HepG2 (cell line): ENCODE results near the gene ANKRD1. TPM values are rescaled to one million over a fixed set of nuclear protein-coding genes. Genes with fewer than 3 reads are reported as not detected.

Source experiments
- ATAC-seq: fragments of 200-7000 bp; cut with Tn5 transposase; 3 replicates; pipeline ENCODE4 v1.9.1; 2020; ENCODE audit warnings: mild to moderate bottlenecking, moderate library complexity
- BruUV-seq: library from RNA; stranded (reverse); fragments of 400-500 nt; replicated peaks from 2 replicates; lab custom pipeline; 2021; lab: Mats Ljungman, UMichigan
- CTCF ChIA-PET: fragments of 300-600 bp; formaldehyde crosslinking; extraction: SDS; loops from one replicate; lab custom pipeline; 2021; ENCODE audit warnings: low total read pairs, inconsistent platforms, low intra/inter-chr PET ratio; lab: Yijun Ruan, JAX
- POLR2A ChIA-PET: fragments of 350-600 bp; sonication (Branson Sonifier 250); formaldehyde crosslinking; loops from one replicate; lab custom pipeline; 2020; ENCODE audit warnings: antibody characterized with exemption, inconsistent platforms; lab: Yijun Ruan, JAX
- DNase-seq: peaks from one replicate; pipeline ENCODE4 v3.0.0-alpha.2; 2015; ENCODE audit warnings: low spot score
- FAIRE-seq: peaks from 3 replicates; lab custom pipeline; 2011; peaks lifted over from hg19 to GRCh38; lab: Jason Lieb, UNC
- H2AFZ ChIP-seq: one replicate; pipeline ENCODE4 v1.6.1; 2011; ENCODE audit warnings: low read length, inconsistent platforms
- H3K27ac ChIP-seq: fragments of 300-600 bp; 3 replicates; pipeline ENCODE4 v1.8.0; 2011; ENCODE audit warnings: mixed run types, mild to moderate bottlenecking, mixed read lengths, low read length, inconsistent platforms; ENCODE audit not compliant: insufficient read depth; ENCODE audit errors: extremely low read length
- H3K27me3 ChIP-seq, 2 experiments: fragments of 200-600 bp in 1 of 2; 2 replicates in 1 of 2; 3 replicates in 1 of 2; pipeline versions ENCODE4 v1.6.0 to v1.8.0; 2011; ENCODE audit warnings: low read length in 2 of 2, mild to moderate bottlenecking in 2 of 2, moderate library complexity in 2 of 2, inconsistent platforms in 1 of 2; ENCODE audit not compliant: insufficient read depth in 2 of 2, control insufficient read depth in 1 of 2
- H3K36me3 ChIP-seq, 2 experiments: fragments of 200-600 bp in 1 of 2; replicated peaks in 1 of 2; 2 replicates in 1 of 2; 3 replicates in 1 of 2; pipeline versions ENCODE4 v1.5.1 to v1.8.0; 2011; ENCODE audit warnings: low read length in 2 of 2, inconsistent platforms in 1 of 2; ENCODE audit not compliant: insufficient read depth in 2 of 2, control insufficient read depth in 1 of 2
- H3K4me1 ChIP-seq: 2 replicates; pipeline ENCODE4 v1.5.1; 2012; ENCODE audit warnings: low read length, inconsistent platforms; ENCODE audit not compliant: insufficient read depth
- H3K4me2 ChIP-seq: 2 replicates; pipeline ENCODE4 v1.6.0; 2011; ENCODE audit warnings: low read depth, low read length, inconsistent platforms
- H3K4me3 ChIP-seq, 3 experiments: fragments of 200-600 bp in 1 of 3; sonication (generic), shearing (Covaris generic) in 1 of 3; replicated peaks in 1 of 3; 2 replicates each; pipeline ENCODE4 v1.5.1; 2011 to 2016; ENCODE audit warnings: low read length in 3 of 3, inconsistent platforms in 2 of 3, low read depth in 2 of 3, mild to moderate bottlenecking in 2 of 3, control low read depth in 1 of 3, mixed read lengths in 1 of 3; ENCODE audit not compliant: insufficient read depth in 1 of 3
- H3K79me2 ChIP-seq: one replicate; pipeline ENCODE4 v1.6.1; 2011; ENCODE audit warnings: low read length, inconsistent platforms; ENCODE audit not compliant: insufficient read depth
- H3K9ac ChIP-seq: 2 replicates; pipeline ENCODE4 v1.6.0; 2011; ENCODE audit warnings: mild to moderate bottlenecking, low read depth, low read length, inconsistent platforms; ENCODE audit not compliant: insufficient read depth
- H3K9me3 ChIP-seq: 2 replicates; pipeline ENCODE4 v1.5.1; 2012; ENCODE audit warnings: mild to moderate bottlenecking, low read length
- H4K20me1 ChIP-seq: 2 replicates; pipeline ENCODE4 v1.6.0; 2011; ENCODE audit warnings: inconsistent platforms, mild to moderate bottlenecking, low read length, moderate library complexity; ENCODE audit not compliant: insufficient read depth
- BHLHE40 ChIP-seq: IDR thresholded peaks from 2 replicates; pipeline ENCODE4 v1.6.1; 2011; ENCODE audit warnings: low read length, improper control_type of control experiment
- BRD4 ChIP-seq: sonication (generic); formaldehyde crosslinking; IDR thresholded peaks from 2 replicates; pipeline ENCODE4 v1.4.0; 2020; ENCODE audit warnings: missing genetic modification reagents
- CEBPG ChIP-seq: IDR thresholded peaks from 2 replicates; pipeline ENCODE4 v1.6.1; 2016
- ERF ChIP-seq: IDR thresholded peaks from 2 replicates; pipeline ENCODE4 v1.6.1; 2018; ENCODE audit warnings: missing biosample characterization, missing genetic modification reagents
- ETV5 ChIP-seq: IDR thresholded peaks from 2 replicates; pipeline ENCODE4 v1.6.1; 2018; ENCODE audit warnings: missing biosample characterization, missing genetic modification reagents, inconsistent platforms, borderline replicate concordance
- FIP1L1 ChIP-seq: fragments of 200-400 bp; formaldehyde crosslinking; IDR thresholded peaks from 2 replicates; pipeline ENCODE4 v1.6.1; 2018; ENCODE audit warnings: low read depth, mild to moderate bottlenecking, low read length, moderate library complexity, borderline replicate concordance; ENCODE audit not compliant: insufficient read depth
- HMG20A ChIP-seq: IDR thresholded peaks from 2 replicates; pipeline ENCODE4 v1.6.1; 2016; ENCODE audit warnings: borderline replicate concordance
- HOXA5 ChIP-seq: sonication (generic); formaldehyde crosslinking; IDR thresholded peaks from 2 replicates; pipeline ENCODE4 v1.4.0; 2020; ENCODE audit warnings: missing genetic modification reagents
- MBD4 ChIP-seq: IDR thresholded peaks from 2 replicates; pipeline ENCODE4 v1.6.1; 2012; ENCODE audit warnings: low read length, inconsistent platforms, borderline replicate concordance
- NKX3-1 ChIP-seq: sonication (generic); formaldehyde crosslinking; IDR thresholded peaks from 2 replicates; pipeline ENCODE4 v1.5.0; 2020; ENCODE audit warnings: missing genetic modification reagents
- PBX3 ChIP-seq: sonication (generic); formaldehyde crosslinking; IDR thresholded peaks from 2 replicates; pipeline ENCODE4 v1.8.1; 2023; ENCODE audit warnings: missing genetic modification reagents, inconsistent platforms, borderline replicate concordance
- RAD21 ChIP-seq: fragments of 450-650 bp; formaldehyde crosslinking; IDR thresholded peaks from 2 replicates; pipeline ENCODE4 v1.5.0; 2020; ENCODE audit warnings: mild to moderate bottlenecking
- SOX5 ChIP-seq: IDR thresholded peaks from 2 replicates; pipeline ENCODE4 v1.6.1; 2016; ENCODE audit warnings: borderline replicate concordance
- TGIF2 ChIP-seq: IDR thresholded peaks from 2 replicates; pipeline ENCODE4 v1.6.1; 2016; ENCODE audit warnings: control low read depth, missing compliant biosample characterization
- XRCC5 ChIP-seq: fragments of 200-400 bp; formaldehyde crosslinking; optimal IDR thresholded peaks from 2 replicates; pipeline ENCODE3; 2017; ENCODE audit warnings: mild to moderate bottlenecking, low read length
- YEATS2 ChIP-seq: sonication (generic); formaldehyde crosslinking; IDR thresholded peaks from 2 replicates; pipeline ENCODE4 v1.4.0; 2020; ENCODE audit warnings: missing genetic modification reagents, borderline replicate concordance
- ZNF230 ChIP-seq: sonication (generic); formaldehyde crosslinking; IDR thresholded peaks from 2 replicates; pipeline ENCODE4 v1.4.0; 2020; ENCODE audit warnings: mild to moderate bottlenecking, missing genetic modification reagents
- ZNF441 ChIP-seq: sonication (generic); formaldehyde crosslinking; IDR thresholded peaks from 2 replicates; pipeline ENCODE4 v1.7.0; 2021; ENCODE audit warnings: missing genetic modification reagents, borderline replicate concordance
- ZSCAN21 ChIP-seq: sonication (generic); formaldehyde crosslinking; IDR thresholded peaks from 2 replicates; pipeline ENCODE4 v1.8.0; 2022; ENCODE audit warnings: mild to moderate bottlenecking, missing genetic modification reagents, moderate library complexity, borderline replicate concordance
- ZSCAN25 ChIP-seq: sonication (generic); formaldehyde crosslinking; IDR thresholded peaks from 2 replicates; pipeline ENCODE4 v1.8.0; 2022; ENCODE audit warnings: mild to moderate bottlenecking, missing genetic modification reagents
- WGBS: methylation state at CpG from one replicate; pipeline ENCODE4 v1.1.6; 2017; ENCODE audit warnings: low lambda C conversion rate; 5-methylcytosine and 5-hydroxymethylcytosine counted together
- in situ Hi-C: cut with HindIII; loops from 2 replicates; pipeline ENCODE4 v1.10.0; 2017; ENCODE audit warnings: low pct_unique_long_range_greater_than_20kb; ENCODE audit not compliant: extremely low pct_ligation_motif_present
- intact Hi-C: fragments of 100-400 bp; cut with micrococcal nuclease; formaldehyde crosslinking; loops from one replicate; pipeline ENCODE4 v1.10.0; 2022; ENCODE audit not compliant: unreplicated experiment
- polyA plus RNA-seq, 8 experiments: library from polyadenylated mRNA; depleted of rRNA in 3 of 8; stranded (reverse) in 7 of 8; unstranded in 1 of 8; fragments of >200 nt; fragmentation: Illumina TruSeq in 4 of 8; extraction: Trizol in 4 of 8; gene quantifications; 2 replicates each; pipeline versions ENCODE4 v1.2.1 to v1.2.3, GENCODE V29; 2011 to 2016; ENCODE audit warnings: low read depth in 4 of 8, missing spikeins in 1 of 8, mixed read lengths in 1 of 8; ENCODE audit not compliant: insufficient read depth in 1 of 8
- total RNA-seq, 5 experiments: library from RNA; depleted of rRNA; stranded (reverse); fragments of >200 nt; fragmentation: Illumina TruSeq; extraction: Trizol; gene quantifications; 2 replicates each; pipeline ENCODE4 v1.2.3, GENCODE V29; 2016; ENCODE audit warnings: low read depth in 1 of 5
- TF ChIP-seq, protein P1 (sequence below): sonication (generic); formaldehyde crosslinking; IDR thresholded peaks from 2 replicates; pipeline ENCODE4 v1.5.1; 2020; ENCODE audit warnings: mild to moderate bottlenecking, missing genetic modification reagents, moderate library complexity

The ANKRD1 gene
- total and polyA plus RNA-seq, 2 of the 13 experiments (the other 11 are each of a cell fraction or from before 2014, with no cell fraction given) = 19.4 to 41.8 TPM

DNA sequence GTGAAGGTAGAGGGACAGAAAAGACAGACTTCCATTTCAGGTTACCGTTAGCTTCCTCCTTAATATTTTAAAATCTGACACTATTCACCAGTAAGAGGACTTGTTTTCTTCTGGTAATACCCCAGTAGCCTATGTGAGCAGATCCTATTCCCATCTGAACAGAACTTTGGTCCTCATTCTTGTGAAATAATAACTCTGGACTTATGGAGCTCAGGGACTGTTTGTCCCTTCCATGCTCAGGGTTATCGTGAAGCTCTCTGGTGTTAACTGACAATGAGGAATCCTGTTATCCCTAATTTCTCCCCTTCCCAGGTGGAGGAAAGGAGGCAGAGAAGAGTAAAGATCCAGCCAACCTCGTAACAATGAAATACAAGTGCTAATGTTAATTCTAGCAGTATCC, 47.0 kb upstream of the ANKRD1 start:
- ATAC-seq (peak; percentile 90), DNase-seq (peak; percentile 58), FAIRE-seq (peak; percentile 61)
- CTCF ChIA-PET = no interaction called here
- POLR2A ChIA-PET = interaction anchor here (1.3 kb wide), 1 partner anchor 37 kb away, joined by 3 read pairs; no protein-coding TSS in a partner anchor
- no peaks in the 10 kb centered on the region for H4K20me1 ChIP-seq
- H3K79me2 ChIP-seq = no peaks in the 10 kb centered on the region
- in situ Hi-C loops (no loop called here), intact Hi-C loops (loop anchor here (2.0 kb wide), 1 partner anchor 47 kb away; the partner anchor contains the start of gene ANKRD1)
- no peaks in the 10 kb centered on the region for H3K27me3 ChIP-seq
- BruUV-seq = no TSS peak
- H3K4me2 ChIP-seq = 0 out of 2 replicates have a peak overlapping the region, but pooled peaks have one; percentile 26
- H3K4me3 ChIP-seq = no peak overlapping the region
- 26% methylated on average over 3 of the region's 3 CpGs for WGBS
- peaks cover 40% of the 10 kb centered on the region for H3K4me1 ChIP-seq
- H3K9me3 ChIP-seq = no peaks in the 10 kb centered on the region
- no peak overlapping the region for H2AFZ ChIP-seq
- no peak overlapping the region for H3K27ac ChIP-seq
- no peak overlapping the region for H3K9ac ChIP-seq
- no peaks in the 10 kb centered on the region for H3K36me3 ChIP-seq
- TF ChIP-seq HMG20A (no peak), RAD21 (CRISPR knock-in tag) (no peak), FIP1L1 (no peak), TGIF2 (no peak), BHLHE40 (no peak), BRD4 (CRISPR knock-in tag) (no peak), ZSCAN25 (CRISPR knock-in tag) (no peak), ERF (no peak), PBX3 (CRISPR knock-in tag) (no peak), ZSCAN21 (no peak), ETV5 (CRISPR knock-in tag) (no peak), YEATS2 (CRISPR knock-in tag) (no peak), MBD4 (no peak), ZNF230 (CRISPR knock-in tag) (no peak), HOXA5 (no peak), NKX3-1 (CRISPR knock-in tag) (no peak), ZNF441 (CRISPR knock-in tag) (no peak), XRCC5 (no peak), SOX5 (CRISPR knock-in tag) (no peak), CEBPG (CRISPR knock-in tag) (peak; percentile 48; the same call in 1 of the 2 replicates)
- TF ChIP-seq, protein P1, sequence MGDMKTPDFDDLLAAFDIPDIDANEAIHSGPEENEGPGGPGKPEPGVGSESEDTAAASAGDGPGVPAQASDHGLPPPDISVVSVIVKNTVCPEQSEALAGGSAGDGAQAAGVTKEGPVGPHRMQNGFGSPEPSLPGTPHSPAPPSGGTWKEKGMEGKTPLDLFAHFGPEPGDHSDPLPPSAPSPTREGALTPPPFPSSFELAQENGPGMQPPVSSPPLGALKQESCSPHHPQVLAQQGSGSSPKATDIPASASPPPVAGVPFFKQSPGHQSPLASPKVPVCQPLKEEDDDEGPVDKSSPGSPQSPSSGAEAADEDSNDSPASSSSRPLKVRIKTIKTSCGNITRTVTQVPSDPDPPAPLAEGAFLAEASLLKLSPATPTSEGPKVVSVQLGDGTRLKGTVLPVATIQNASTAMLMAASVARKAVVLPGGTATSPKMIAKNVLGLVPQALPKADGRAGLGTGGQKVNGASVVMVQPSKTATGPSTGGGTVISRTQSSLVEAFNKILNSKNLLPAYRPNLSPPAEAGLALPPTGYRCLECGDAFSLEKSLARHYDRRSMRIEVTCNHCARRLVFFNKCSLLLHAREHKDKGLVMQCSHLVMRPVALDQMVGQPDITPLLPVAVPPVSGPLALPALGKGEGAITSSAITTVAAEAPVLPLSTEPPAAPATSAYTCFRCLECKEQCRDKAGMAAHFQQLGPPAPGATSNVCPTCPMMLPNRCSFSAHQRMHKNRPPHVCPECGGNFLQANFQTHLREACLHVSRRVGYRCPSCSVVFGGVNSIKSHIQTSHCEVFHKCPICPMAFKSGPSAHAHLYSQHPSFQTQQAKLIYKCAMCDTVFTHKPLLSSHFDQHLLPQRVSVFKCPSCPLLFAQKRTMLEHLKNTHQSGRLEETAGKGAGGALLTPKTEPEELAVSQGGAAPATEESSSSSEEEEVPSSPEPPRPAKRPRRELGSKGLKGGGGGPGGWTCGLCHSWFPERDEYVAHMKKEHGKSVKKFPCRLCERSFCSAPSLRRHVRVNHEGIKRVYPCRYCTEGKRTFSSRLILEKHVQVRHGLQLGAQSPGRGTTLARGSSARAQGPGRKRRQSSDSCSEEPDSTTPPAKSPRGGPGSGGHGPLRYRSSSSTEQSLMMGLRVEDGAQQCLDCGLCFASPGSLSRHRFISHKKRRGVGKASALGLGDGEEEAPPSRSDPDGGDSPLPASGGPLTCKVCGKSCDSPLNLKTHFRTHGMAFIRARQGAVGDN (CRISPR knock-in tag) = no peak
